ENCODE measurements around the gene ITFG1.
A peak's percentile ranks its signal among the peaks of the same experiment; 100 is the strongest.

Gene ITFG1

GRCh38 chr16:47460711-47461597 is at the start of gene ITFG1, which contains the start of gene PHKB:
ITFG1 (minus strand) TSS chr16:47461063; CDS start chr16:47461045, 18 bp downstream.
PHKB (plus strand) TSS chr16:47461331; CDS start chr16:47461351, 20 bp downstream.
- H3K4me3 ChIP-seq (ENCODE audit: low read depth, low read length): peak within 1 kb of the TSS; percentile 68
- peak; percentile 30; the same call in 1 of the 2 replicates for TF ChIP-seq CTCF (IDR thresholded peaks at IDR 0.05; ENCODE audit: borderline replicate concordance, insufficient read depth, low read depth, low read length)

- TF ChIP-seq CTCF (IDR thresholded peaks at IDR 0.05; ENCODE audit: borderline replicate concordance, insufficient read depth, low read depth, low read length): no peak
- H3K4me3 ChIP-seq (ENCODE audit: low read depth, low read length): no peak overlapping the region
Observed at GRCh38 chr16:47507701-47508100, 46.8 kb upstream of the ITFG1 start.

- no peak overlapping the region for H3K4me3 ChIP-seq (ENCODE audit: low read depth, low read length)
- TF ChIP-seq CTCF (IDR thresholded peaks at IDR 0.05; ENCODE audit: borderline replicate concordance, insufficient read depth, low read depth, low read length): no peak
Observed at GRCh38 chr16:47506800-47507199, 45.9 kb upstream of the ITFG1 start.

GRCh38 chr16:47504599-47504998 is 43.7 kb upstream of the ITFG1 start:
- H3K4me3 ChIP-seq (ENCODE audit: low read depth, low read length): no peak overlapping the region
- TF ChIP-seq CTCF (IDR thresholded peaks at IDR 0.05; ENCODE audit: borderline replicate concordance, insufficient read depth, low read depth, low read length): no peak

- H3K4me3 ChIP-seq (ENCODE audit: low read depth, low read length): no peak overlapping the region
- no peak for TF ChIP-seq CTCF (IDR thresholded peaks at IDR 0.05; ENCODE audit: borderline replicate concordance, insufficient read depth, low read depth, low read length)
Observed at GRCh38 chr16:47503936-47504335, 43.1 kb upstream of the ITFG1 start.

- no peak for TF ChIP-seq CTCF (IDR thresholded peaks at IDR 0.05; ENCODE audit: borderline replicate concordance, insufficient read depth, low read depth, low read length)
- H3K4me3 ChIP-seq (ENCODE audit: low read depth, low read length): no peak overlapping the region
Observed at GRCh38 chr16:47499700-47500264, 38.9 kb upstream of the ITFG1 start.

Data from GM12875 (cell line).